SK-N-MC (cell line): ENCODE data around the gene PLEKHG1.
A peak's percentile ranks its signal among the peaks of the same experiment; 100 is the strongest.

Experiments
- DNase-seq: peaks from one replicate; pipeline ENCODE4 v3.0.0-alpha.2; 2011; ENCODE audit warnings: low read depth, low spot score
- H3K27ac ChIP-seq: fragments of 200-600 bp; sonication (generic); 2 replicates; pipeline ENCODE4 v1.5.1; 2016; ENCODE audit warnings: mixed run types
- H3K36me3 ChIP-seq: fragments of 200-600 bp; sonication (generic); 2 replicates; pipeline ENCODE4 v1.6.1; 2017; ENCODE audit warnings: antibody characterized with exemption, low read length, mixed read lengths; ENCODE audit not compliant: insufficient read depth
- H3K4me3 ChIP-seq: fragments of 200-600 bp; sonication (generic); 2 replicates; pipeline ENCODE4 v1.5.1; 2016
- H3K9ac ChIP-seq: fragments of 200-600 bp; sonication (generic); 2 replicates; pipeline ENCODE4 v1.8.0; 2017; ENCODE audit warnings: mixed run types, mixed read lengths; ENCODE audit not compliant: insufficient read length
- H3K9me3 ChIP-seq: fragments of 200-600 bp; sonication (generic); 2 replicates; pipeline ENCODE4 v1.6.1; 2017; ENCODE audit warnings: low read depth, mild to moderate bottlenecking, antibody characterized with exemption, low read length, moderate library complexity, mixed read lengths
- EZH2 ChIP-seq: fragments of 200-600 bp; sonication (generic); IDR thresholded peaks from one replicate; pipeline ENCODE4 v1.6.1; 2017; ENCODE audit warnings: antibody characterized with exemption
- FOXP2 ChIP-seq: optimal IDR thresholded peaks from 2 replicates; pipeline ENCODE3; 2011; ENCODE audit warnings: mild to moderate bottlenecking, moderate library complexity; ENCODE audit not compliant: insufficient read depth; ENCODE audit errors: extremely low read length, control extremely low read depth
- POLR2AphosphoS5 ChIP-seq: IDR thresholded peaks from 2 replicates; pipeline ENCODE4 v1.6.1; 2012; ENCODE audit warnings: mild to moderate bottlenecking, low read depth, low read length, borderline replicate concordance

Gene PLEKHG1

DNA sequence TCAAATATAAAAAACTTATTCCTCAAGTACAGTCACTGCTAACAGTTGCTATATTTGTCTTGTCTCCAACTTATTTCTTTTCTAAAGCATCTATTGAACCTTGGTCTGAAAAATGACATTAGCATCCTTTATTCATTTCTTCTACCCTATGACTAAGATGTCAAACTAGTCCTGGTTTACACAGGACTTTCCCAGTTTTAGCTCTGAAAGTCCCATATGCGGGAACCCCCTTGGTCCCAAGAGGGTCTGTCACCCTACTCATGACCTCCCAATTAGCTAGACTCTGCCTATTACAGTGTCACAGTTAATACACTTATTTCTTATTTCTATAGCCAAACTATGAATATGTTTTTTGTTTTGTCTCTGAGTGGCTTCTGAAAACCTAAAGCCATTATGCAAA, 37.1 kb downstream of the PLEKHG1 start:
- H3K9ac ChIP-seq = no peak overlapping the region
- no peaks in the 10 kb centered on the region for H3K36me3 ChIP-seq
- H3K27ac ChIP-seq = no peak overlapping the region
- no peak for DNase-seq
- no peaks in the 10 kb centered on the region for H3K9me3 ChIP-seq
- H3K4me3 ChIP-seq = no peak overlapping the region
- no peak for TF ChIP-seq EZH2
- TF ChIP-seq FOXP2 = no peak
- no peak for TF ChIP-seq POLR2AphosphoS5

- DNase-seq = no peak
- H3K9ac ChIP-seq = no peak overlapping the region
- no peak overlapping the region for H3K4me3 ChIP-seq
- no peak for TF ChIP-seq POLR2AphosphoS5
- TF ChIP-seq FOXP2 = no peak
- H3K9me3 ChIP-seq = no peaks in the 10 kb centered on the region
- H3K27ac ChIP-seq = no peak overlapping the region
- H3K36me3 ChIP-seq = no peaks in the 10 kb centered on the region
Measured at GRCh38 chr6:150637266-150637665, 37.6 kb downstream of the PLEKHG1 start.

DNA sequence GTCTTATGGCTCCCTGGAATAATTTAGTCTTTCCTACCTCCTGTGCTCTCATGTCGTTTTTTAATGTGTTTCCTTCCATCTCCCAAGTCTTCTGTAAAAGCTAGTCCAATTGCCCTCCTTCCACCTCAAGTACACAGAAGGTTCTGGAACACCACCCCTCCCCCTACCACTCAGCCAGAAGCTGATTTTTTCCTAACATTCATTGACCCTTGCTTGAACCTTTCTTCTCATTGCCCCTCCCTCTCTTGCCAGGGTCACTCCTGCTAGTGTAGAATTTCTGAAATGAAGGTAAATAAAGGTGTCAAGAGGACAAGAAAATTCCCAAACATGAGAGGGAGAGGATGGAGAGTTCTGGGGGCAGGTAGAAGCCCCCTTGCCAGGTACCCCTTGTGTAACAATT, 38.6 kb downstream of the PLEKHG1 start:
- no peak overlapping the region for H3K27ac ChIP-seq
- no peaks in the 10 kb centered on the region for H3K36me3 ChIP-seq
- H3K9ac ChIP-seq = no peak overlapping the region
- no peak overlapping the region for H3K4me3 ChIP-seq
- DNase-seq = no peak
- H3K9me3 ChIP-seq = no peaks in the 10 kb centered on the region
- no peak for TF ChIP-seq FOXP2
- no peak for TF ChIP-seq EZH2
- TF ChIP-seq POLR2AphosphoS5 = no peak

- no peak overlapping the region for H3K4me3 ChIP-seq
- no peak overlapping the region for H3K27ac ChIP-seq
- TF ChIP-seq POLR2AphosphoS5 (no peak), EZH2 (no peak), FOXP2 (no peak)
- no peak for DNase-seq
- no peaks in the 10 kb centered on the region for H3K36me3 ChIP-seq
- H3K9ac ChIP-seq = no peak overlapping the region
- H3K9me3 ChIP-seq = no peaks in the 10 kb centered on the region
Measured at GRCh38 chr6:150638765-150639164, 39.1 kb downstream of the PLEKHG1 start.

- no peak overlapping the region for H3K27ac ChIP-seq
- TF ChIP-seq EZH2 = no peak
- TF ChIP-seq FOXP2 = no peak
- no peak for TF ChIP-seq POLR2AphosphoS5
- H3K4me3 ChIP-seq = no peak overlapping the region
- DNase-seq = no peak
- no peaks in the 10 kb centered on the region for H3K9me3 ChIP-seq
- H3K9ac ChIP-seq = no peak overlapping the region
- H3K36me3 ChIP-seq = no peaks in the 10 kb centered on the region
Measured at GRCh38 chr6:150639823-150640331, 40.2 kb downstream of the PLEKHG1 start.

GRCh38 chr6:150640556-150641209, 41.0 kb downstream of the PLEKHG1 start:
- no peak for TF ChIP-seq FOXP2
- TF ChIP-seq POLR2AphosphoS5 = no peak
- TF ChIP-seq EZH2 = no peak
- H3K27ac ChIP-seq = no peak overlapping the region; the same call in 1 of the 2 replicates

DNA sequence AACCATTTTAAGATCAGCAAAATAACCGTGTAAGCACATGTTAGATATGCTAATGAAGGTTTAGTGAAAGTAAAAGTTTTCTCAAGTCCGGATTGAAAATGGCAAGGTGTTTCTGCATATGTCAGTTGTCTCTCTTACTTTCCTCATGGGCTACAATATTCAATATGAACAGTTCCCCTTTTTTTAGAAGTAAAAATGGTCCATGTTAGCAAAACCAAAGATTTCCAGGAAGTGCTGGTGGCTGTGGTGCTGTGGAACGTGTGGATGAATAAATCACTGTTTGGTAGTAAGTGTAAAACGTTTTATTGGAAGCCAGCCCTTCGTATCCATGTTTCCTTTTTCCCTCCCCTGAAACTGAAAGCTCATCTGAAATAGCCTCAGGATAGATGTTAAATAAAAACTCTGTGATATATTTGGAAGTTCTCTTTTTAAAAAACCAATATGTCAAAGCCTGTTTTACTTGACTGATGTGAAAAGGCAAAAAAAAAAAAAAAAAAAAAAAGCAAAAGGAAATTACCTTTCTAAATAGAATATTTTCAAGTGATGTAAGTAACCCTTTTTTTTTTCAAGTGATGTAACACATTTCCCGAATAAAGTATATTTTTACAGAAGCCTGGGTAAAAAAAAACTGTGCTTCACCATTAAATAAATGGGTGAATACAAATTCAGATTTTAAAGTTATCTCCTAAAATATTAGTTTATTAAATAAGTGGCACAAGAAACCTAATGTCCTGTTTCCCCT, 41.9 kb downstream of the PLEKHG1 start:
- Histone ChIP-seq H3K9ac (peak overlapping the region; percentile 63), H3K27ac (peak overlapping the region; percentile 88), H3K36me3 (no peaks in the 10 kb centered on the region), H3K4me3 (peak overlapping the region; percentile 75), H3K9me3 (no peaks in the 10 kb centered on the region)
- TF ChIP-seq EZH2 (no peak), POLR2AphosphoS5 (peak; percentile 30; the same call in 1 of the 2 replicates), FOXP2 (no peak)
- no peak for DNase-seq

More at GRCh38 chr6:150640556-150641209, 41.0 kb downstream of the PLEKHG1 start:
- DNase-seq = no peak
- no peaks in the 10 kb centered on the region for H3K36me3 ChIP-seq
- H3K9ac ChIP-seq = no peak overlapping the region
- no peak overlapping the region for H3K4me3 ChIP-seq
- H3K9me3 ChIP-seq = no peaks in the 10 kb centered on the region

DNA sequence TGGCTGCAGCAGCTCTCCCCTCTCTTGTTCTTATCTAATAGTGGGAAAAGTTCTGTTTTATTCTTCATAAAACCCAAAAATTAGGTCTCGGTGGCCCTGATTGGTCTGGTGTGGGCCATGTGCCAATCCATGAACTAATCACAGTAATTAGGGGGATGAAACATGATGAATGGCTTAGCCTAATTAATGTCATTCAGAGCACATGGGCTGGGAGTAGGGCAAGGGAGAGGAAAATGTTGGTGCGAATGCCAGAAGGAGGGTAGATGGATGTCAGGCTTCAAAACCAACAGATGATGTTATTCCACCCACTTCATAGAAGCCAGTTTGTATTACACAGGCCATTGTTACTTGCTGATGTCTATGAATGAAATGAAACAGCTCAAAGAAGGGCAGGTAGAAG, 46.5 kb downstream of the PLEKHG1 start:
- no peak overlapping the region for H3K9ac ChIP-seq
- no peak for TF ChIP-seq FOXP2
- TF ChIP-seq POLR2AphosphoS5 = no peak
- no peak for TF ChIP-seq EZH2
- no peak for DNase-seq
- no peaks in the 10 kb centered on the region for H3K9me3 ChIP-seq
- no peak overlapping the region for H3K27ac ChIP-seq
- no peak overlapping the region for H3K4me3 ChIP-seq
- H3K36me3 ChIP-seq = no peaks in the 10 kb centered on the region
